GM19395 (cell line): ENCODE data around the gene RNF175.

Experiments used
- ATAC-seq: cut with Tn5 transposase; IDR thresholded peaks from one replicate; pipeline ENCODE4 v1.9.1; 2021; ENCODE audit warnings: mild to moderate bottlenecking, moderate library complexity; ENCODE audit not compliant: unreplicated experiment

The RNF175 gene

DNA sequence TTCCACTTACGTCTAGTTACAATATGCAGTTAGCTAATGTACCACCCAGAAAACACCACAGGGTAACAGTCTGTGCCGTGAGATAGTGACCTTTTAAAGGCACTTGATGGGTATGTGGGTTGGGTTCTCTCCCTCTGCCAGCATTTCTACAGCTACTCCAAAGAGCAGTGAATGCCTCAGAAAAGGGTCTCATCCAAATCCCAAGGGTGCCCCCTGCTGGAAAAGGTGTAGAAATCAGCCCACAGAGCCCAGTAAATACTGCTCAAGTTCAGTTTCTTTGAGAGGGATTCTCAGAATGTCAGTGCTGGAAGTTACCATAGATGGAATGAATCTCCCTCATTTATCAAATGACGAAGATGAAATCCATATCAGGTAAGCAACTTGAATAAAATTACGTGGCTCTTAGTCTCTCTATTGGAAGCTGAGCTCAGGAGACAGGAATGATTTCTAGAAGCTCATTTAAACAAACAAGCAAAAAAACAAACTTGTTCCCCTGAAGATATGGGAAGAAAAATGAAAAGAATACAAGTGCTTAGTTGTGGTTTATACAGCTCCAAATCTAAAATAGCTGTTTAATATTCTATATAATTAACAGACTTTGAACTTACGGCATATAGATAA lies 9.5 kb downstream of the RNF175 start:
- peak; percentile 91 for ATAC-seq

DNA sequence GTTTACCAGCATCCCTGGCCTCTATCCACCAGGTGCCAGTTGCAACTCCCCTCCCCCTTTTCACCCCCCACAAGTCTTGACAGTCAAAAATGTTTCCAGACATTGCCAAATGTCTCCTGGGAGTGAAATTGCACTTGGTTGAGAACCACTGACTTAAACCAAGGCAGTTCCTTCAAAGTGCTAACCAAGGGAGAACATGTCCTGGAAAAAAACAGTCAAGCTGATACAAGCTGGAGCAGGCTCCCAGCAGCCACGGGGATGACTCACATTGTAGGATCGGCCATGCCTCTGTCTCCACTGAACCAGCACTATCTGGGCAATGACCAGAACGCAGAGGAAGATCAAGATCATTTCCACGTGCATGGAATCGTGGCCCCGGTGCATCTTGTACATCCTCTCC lies 11.4 kb downstream of the RNF175 start:
- ATAC-seq: no peak

DNA sequence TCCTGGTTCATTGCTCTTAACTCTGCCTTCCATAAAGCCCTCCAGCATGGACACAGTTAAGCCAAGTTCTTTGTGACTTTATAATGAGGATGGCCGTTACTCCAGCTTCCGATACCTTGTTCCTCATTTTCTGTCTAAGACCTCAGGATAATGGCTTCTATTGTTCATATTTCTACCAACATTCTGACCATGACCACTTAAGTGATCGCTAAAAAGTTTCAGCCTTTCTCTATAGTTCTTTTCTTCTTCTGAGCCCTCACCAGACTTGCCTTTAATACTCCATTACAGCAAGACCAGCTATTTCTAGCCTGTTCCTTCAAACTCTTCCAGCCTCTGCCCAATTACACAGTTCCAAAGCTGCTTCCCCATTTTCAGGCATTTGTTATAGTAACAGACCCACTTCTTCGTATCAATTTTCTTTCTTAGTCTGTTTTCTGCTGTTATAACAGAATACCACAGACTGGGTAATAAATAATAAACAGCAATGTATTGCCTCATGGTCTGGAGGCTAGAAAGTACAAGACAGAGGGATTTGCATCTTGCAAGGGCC lies 12.3 kb downstream of the RNF175 start:
- no peak for ATAC-seq

DNA sequence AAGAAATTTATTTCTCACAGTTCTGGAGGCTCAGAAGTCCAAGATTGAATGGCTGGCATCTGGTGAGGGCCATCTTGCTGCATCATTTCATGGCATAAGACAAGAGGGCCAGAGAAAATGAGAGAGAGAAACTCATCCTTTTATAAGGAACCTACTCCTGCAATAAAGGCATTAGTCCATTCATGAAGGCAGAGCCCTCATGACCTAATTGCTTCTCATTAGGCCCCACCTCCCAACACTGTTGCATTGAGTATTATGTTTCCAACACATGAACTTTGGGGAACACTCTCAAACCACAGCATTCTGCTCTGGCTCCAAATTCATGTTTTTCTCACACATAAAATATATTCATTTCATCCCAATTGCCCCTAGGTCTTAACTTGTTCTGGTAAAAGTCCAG lies 14.2 kb downstream of the RNF175 start:
- ATAC-seq: no peak

DNA sequence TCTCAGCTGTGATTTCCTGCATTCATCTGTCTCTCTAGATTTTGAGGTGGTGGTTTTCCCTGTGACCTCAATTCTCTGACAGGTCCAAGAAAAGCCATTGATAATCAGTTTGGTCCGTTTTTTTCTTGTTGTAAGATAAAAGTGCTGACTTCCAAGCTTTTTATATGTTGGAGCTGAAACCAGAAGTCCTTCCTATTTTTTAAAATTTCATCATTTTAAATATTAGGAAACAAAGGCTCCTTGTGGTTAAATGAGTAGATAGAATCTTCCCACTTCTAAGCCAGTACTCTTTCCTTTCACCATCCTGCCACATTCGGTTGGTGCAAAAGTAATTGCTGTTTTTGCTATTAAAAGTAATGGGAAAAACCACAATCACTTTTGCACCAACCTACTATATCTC lies 18.3 kb downstream of the RNF175 start:
- no peak for ATAC-seq

DNA sequence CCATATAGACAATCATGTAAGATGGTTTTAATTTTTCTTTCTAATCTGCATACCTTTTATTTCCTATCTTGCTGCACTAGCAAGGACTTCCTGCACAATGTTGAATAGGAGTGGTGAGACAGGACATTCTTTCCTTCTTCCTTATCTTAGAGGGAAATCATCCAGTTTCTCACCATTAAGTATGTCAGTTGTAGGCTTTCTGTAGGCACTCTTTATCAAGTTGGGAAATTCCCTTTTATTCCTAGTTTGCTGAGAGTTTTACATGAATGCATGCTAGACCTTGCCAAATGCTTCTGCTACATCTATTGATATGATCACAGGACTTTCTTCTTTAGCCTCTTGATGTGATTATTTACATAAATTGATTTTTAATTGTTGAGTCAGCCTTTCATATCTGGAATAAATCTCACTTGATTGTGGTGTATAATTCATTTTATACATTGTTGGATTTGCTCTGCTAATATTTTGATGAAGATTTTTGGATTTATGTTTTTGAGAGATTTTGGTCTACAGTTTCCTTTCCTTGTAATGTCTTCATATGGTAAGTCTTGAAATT lies 23.8 kb downstream of the RNF175 start:
- no peak for ATAC-seq

DNA sequence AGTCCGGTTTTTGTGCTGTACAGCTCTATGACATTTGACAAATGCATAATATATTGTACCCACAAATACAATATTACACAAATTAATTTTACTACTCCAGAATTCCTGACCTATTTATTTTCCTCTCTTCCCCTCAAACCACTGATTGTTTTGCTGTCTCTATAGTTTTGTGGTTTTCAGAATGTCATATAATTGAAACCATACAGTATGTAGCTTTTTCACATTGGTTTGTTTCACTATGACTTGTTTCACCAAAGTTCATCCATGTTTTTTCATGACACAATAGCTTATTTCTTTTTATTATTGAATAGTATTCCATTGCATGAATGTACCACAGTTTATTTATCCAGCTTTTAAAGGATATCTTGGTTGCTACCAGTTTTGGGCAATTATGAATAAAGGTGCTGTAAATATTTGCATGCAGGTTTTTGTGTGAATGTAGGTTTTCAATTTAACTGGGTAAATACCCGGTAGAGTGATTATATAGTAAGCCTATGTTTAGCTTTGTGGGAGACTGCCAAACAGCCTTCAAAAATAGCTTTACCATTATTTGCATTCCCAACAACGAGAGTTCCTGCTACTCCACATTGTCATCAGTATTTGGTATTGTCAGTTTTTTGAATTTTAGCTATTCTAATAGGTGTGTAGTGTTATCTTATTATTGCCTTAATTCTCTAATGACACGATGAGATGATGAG lies 25.9 kb downstream of the RNF175 start:
- peak; percentile 81 for ATAC-seq

DNA sequence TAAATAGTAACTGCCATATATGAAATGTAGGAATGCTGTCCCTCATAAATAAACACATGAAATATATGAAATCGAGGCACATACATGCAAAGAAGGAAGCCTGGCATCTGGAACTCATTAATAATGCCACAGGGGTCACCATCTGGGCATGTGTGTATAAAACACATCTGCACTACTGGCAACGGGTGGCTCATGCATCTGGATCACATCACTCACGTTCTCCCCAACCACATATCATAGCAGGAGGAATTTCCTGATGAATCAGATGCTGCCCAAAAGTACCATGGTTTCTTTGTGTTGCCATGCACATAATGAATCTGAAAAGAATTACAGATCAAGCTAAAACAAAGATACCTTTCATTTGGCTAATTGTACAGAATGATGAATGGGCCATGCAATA lies 28.6 kb downstream of the RNF175 start:
- ATAC-seq: no peak

DNA sequence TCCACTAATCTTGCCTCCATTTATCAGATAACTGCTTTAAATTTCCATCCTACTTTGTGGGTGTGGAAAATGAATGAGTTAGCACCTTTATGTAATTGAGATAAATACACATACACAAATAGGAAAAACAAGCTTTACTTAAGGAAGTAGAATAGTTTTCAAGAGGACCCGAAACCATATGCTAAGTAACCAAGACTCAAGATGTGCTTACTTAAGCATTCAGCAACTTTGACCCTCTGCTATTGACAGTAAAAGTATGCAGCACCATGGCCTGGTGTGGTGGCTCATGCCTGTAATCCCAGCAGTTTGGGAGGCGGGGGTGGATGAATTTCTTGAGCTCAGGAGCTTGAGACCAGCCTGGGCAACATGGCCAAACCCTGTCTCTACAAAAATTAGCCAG lies 29.9 kb downstream of the RNF175 start:
- ATAC-seq: no peak

DNA sequence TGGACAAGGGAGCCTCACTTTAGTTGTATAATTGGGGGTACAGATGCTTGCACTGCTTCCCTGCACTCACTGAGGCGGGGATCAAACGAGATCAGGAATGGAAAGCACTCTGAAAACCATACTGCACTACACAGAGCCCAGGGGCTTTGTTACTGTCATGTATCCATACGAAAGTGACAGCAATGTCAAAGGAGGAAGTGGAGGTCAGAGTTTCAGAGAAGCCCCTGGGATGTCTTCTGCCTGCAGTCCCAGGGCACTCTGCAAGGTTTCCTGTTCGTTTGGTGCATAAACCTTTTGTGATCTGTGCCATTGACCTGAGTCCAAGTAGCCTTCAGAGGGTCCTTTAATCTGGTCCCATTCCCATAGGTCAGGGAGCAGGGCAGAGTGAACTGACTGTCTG lies 31.2 kb downstream of the RNF175 start:
- ATAC-seq: peak; percentile 72

DNA sequence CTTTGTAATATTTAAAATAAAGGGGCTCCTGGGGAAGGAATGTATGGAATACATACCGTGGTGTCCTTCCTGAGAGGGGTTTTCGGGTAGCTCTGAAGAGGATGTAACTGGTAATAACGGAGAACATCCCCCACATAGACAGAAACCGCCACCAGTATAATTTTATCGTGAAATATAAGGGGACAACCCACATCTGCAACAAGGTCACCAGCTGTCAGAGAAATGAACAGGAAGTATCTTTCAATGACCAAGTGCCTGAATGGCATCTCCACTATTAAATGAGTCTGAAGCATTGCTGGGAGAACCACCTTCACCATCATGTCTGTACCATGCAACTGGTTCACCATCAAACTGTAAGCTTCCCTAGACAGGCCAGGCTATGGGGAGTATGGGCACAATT lies 31.7 kb downstream of the RNF175 start:
- no peak for ATAC-seq

DNA sequence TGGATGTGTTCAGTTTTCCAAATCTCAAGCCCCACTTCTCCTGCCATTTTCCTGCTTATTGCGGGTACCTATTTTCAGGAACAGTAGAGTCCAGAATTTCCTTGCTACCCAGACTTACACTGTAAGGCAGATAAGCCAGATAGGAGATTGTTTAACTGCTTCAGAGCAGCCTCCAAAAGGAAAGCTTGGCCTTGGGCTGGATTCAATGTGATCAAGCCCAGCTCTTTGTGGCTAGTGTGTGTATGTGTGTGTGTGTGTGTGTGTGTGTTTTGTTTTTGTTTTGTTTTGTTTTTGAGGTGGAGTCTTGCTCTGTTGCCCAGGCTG lies 34.0 kb downstream of the RNF175 start:
- no peak for ATAC-seq

DNA sequence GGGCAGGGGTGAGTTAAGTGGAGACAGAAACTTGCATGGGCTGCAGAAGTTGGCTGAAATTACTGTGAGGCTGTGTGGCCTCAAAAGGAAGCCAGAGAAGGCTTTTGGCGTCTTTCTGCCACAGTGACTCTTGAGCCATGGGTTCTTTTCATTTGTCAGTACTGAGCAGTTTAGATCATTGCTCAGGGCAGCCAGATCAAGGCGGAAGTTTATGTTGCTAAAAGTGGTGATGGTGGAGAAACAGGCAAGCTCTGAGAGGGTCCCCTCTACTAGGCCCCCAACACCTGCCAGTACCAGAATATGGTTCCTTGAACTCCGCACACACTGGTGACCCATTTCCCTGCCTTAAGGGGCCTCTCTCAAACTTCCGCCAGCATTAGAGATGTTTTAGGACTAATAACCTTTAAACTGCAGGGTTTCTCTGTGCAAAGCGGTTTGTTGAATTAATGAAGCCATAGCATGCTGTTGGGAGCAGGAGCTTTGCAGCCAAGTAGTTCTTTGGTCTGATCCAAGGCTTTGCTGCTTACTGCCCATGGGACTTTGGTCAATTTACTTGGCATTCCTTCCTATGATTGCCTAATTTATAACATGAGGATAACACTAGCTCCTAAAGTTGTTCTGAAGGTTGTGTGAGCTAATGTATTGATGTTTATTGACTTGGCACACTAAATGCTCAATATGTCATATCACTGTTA lies 34.5 kb downstream of the RNF175 start:
- no peak for ATAC-seq

DNA sequence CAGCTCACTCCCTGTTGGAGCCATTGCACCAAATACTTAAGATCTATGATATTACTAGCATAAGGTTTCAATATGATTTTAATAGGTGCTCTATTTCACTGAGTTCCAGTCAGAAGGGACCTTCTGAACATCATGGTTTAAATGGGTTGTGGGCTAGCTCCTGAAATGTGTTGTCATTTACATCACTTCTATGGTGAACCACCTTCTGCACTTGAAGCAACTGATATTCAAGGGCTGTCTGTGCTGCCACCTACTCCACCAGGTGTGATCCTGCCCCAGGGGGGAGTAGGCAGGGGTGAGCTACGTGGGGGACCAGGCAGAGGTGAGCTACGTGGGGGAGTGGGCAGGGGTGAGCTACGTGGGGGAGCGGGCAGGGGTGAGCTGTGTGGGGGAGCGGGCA lies 35.2 kb downstream of the RNF175 start:
- ATAC-seq: no peak

DNA sequence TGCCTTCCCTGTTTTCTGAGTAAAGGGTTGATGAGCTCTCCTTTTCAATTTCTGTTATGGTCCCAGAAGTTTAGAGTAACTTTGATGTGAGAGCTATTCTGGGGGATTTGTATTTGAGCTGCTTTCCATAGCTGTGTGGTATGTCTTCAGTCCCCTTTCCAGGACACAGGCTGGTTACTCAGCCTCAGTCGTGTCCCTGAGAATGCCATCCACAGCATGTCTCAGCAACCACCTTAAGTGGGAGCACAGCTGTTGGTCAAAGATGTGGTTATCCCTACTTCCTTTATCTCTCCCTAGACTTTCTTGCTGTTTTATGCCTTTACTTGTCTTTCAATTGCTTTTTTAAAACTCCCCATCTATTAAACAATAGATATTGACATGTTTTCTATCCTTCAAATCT lies 37.8 kb downstream of the RNF175 start:
- no peak for ATAC-seq

DNA sequence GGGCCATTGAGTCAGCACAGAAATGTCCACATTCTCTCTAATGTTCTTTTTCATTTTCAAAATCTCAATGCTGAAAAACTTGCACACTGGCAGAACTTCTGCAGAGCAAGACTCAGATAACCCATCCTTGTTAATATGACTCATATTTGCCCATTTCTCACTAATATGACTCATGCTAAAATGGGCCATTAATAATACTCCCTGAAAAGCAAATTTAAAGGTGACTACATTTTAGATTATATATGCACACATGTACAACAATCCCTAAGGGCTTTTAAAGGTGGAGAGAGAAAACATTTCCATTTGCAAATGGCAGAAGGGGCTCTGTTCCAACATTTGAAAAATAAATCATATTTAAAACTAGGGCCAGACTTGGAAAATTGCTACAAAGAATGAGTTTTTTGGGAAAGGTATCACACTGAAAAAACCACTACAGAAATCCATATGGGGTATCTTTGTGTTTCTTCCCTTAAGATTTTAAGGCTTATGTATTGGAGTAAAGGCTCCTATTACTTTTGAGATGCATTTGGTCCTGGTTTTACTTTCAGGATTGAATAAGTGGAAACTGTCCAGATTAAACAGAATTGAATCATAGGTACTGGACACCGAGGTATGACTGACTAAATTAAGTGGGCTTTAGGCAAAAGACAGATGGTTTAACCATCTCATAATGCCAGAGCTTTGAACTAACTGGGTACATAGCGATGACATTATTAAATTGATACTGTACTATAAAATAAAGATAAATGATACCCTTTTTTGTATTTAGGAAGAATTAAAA lies 45.8 kb downstream of the RNF175 start:
- ATAC-seq: no peak

DNA sequence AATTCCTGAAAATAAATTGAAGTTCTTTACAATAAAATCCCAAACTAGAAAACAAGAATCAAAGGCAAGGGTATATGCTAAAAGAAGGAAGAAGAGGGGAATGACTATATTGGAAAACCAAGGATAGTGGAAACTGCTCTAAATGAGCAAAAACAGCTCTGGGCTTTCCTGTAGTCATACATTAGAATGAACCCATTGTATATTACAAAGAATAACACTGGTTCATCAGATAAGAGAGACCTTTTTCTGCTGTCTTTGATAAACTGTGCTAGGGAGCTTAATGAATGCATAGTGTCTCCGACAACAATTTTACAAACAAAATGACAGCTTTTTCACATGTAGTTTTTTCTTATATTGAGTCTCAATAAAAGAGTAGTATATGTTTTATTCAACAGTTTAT lies 49.1 kb downstream of the RNF175 start:
- no peak for ATAC-seq

DNA sequence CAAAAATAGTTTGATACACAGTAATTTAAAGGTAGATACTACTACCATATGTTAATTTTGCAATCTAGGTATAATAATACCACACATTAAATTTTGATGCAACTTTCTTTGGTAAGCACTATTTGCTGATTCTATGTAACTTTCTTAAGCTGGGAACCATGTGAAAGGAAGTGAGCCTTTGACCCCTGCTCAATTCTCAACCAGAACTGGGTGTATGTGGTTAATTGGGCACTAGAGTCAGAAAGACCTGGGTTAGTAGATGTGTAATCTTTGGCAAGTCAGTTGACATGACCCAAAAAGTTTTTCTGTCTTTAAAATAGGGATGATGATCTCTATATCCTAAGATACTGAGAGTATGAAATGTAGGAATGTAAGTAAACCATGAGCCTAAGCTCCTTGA lies 53.3 kb downstream of the RNF175 start:
- ATAC-seq: peak; percentile 30

DNA sequence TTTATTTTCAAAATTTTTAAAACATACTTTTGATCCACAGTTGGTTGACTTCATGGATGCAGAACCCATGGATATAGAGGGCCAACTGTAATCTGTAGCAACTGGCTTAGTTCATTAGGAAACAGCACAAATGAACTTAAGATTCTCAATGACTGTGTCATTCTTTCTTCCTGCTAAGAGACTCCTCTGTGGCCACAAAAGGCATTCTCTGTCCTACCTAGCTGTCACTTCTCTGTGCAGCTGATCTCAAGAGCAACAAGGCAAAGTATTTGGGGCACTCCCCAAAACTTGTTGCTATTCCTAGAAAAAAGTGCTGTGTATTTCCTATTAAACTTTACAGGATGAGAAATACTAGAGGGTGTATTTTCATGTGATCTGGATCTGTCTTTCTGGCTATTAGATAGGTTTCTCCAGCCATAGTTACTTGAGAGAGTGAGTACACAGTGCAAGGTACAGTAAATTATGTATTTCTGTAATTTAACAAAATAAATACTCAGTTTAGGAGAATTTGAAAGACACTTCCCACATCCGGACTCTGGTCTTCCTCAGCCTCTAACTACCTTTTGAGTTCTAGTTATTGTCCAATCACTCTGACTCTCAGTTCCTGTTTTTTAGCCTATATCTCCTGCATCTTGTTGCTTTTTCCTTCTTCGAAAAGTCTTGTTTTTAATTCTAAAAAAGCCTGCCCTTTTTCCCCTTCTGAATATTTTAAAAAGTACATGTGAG lies 53.9 kb downstream of the RNF175 start:
- ATAC-seq: peak; percentile 86

DNA sequence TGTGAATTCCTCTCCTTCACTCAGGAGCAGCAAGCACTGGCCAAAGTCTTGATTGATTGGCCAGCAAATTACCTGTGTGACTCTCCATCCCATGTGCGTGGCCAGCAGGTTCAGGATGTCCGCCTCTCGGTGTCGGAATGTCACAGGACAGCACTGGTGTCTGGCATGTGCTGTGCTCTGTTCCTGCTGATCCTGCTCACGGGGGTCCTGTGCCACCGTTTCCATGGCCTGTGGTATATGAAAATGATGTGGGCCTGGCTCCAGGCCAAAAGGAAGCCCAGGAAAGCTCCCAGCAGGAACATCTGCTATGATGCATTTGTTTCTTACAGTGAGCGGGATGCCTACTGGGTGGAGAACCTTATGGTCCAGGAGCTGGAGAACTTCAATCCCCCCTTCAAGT lies 55.3 kb downstream of the RNF175 start:
- no peak for ATAC-seq
